D721Med (cell line): ENCODE results near the gene TNIK.
A peak's percentile ranks its signal among the peaks of the same experiment; 100 is the strongest.

Source experiments
- DNase-seq: peaks from one replicate; pipeline ENCODE4 v3.0.0; 2011; ENCODE audit warnings: low spot score; ENCODE audit not compliant: insufficient read length
- FAIRE-seq: peaks from 2 replicates; lab custom pipeline; 2011; peaks lifted over from hg19 to GRCh38; lab: Jason Lieb, UNC
- TF ChIP-seq, protein P1 (sequence below): IDR thresholded peaks from 2 replicates; pipeline ENCODE4 v1.5.1; 2012; ENCODE audit warnings: mild to moderate bottlenecking, control low read depth; ENCODE audit not compliant: insufficient read depth; ENCODE audit errors: missing control alignments

The TNIK gene

DNA sequence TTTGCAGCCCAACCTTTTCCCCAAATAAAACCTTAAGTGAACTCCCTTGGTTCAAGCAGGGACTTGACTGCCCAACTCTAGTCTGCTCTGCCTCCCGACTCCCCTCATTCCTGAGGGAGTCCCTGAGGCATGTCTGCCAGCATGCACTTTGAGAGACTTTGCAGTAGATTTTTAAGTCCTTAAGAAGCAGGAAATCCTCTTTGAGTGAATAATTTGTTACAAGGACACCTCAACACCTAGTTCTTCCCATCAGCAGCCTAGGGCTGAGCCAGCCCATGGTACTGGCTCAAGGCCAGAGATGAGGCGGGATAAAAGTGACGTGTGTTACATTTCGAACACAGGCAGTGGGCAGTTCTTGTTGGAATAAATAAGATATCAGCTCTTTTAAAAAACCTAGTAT, 229.3 kb downstream of the TNIK start:
- no peak for FAIRE-seq
- DNase-seq, result no peak
- TF ChIP-seq, protein P1, sequence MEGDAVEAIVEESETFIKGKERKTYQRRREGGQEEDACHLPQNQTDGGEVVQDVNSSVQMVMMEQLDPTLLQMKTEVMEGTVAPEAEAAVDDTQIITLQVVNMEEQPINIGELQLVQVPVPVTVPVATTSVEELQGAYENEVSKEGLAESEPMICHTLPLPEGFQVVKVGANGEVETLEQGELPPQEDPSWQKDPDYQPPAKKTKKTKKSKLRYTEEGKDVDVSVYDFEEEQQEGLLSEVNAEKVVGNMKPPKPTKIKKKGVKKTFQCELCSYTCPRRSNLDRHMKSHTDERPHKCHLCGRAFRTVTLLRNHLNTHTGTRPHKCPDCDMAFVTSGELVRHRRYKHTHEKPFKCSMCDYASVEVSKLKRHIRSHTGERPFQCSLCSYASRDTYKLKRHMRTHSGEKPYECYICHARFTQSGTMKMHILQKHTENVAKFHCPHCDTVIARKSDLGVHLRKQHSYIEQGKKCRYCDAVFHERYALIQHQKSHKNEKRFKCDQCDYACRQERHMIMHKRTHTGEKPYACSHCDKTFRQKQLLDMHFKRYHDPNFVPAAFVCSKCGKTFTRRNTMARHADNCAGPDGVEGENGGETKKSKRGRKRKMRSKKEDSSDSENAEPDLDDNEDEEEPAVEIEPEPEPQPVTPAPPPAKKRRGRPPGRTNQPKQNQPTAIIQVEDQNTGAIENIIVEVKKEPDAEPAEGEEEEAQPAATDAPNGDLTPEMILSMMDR, result no peak

DNA sequence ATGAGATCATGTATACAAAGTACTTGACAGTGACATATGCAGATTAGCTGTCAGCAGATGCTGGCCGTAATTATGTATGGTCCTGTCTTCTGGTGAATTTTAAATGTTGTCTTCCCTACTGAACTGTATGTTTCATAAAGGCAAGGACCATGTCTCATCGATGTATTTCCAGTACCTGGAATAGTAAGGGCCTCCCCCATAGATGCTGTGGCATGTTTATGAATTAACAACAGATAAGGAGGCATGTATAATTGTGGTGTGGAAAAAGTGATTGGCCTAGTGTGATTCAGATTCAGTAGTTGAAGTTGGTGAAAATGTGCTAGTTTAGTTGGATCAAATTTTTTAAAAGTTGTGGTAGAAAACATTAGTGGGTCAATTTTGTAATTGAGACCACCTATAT, 231.0 kb downstream of the TNIK start:
- FAIRE-seq, result no peak
- DNase-seq, result no peak
- TF ChIP-seq, protein P1, result no peak

DNA sequence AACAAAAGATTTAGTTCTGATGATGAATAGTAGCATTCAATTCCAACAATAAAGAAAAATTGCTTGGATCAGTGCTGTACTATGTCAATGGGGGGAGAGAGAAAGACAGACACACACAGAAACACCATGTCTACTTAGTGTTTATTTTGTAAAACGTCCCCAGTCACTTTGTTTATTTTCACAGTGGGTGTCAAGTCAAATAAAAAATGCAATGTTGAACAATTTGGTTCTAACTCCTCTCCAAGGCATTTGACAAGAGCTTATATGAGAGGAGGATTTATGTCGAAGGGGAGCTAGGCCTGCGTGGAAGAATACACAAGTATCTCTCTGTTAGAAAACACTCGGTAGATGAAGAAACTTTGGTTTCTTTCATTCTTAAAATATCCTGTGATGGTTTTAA, 232.0 kb downstream of the TNIK start:
- no peak for FAIRE-seq
- TF ChIP-seq, protein P1, result no peak
- DNase-seq, result no peak

DNA sequence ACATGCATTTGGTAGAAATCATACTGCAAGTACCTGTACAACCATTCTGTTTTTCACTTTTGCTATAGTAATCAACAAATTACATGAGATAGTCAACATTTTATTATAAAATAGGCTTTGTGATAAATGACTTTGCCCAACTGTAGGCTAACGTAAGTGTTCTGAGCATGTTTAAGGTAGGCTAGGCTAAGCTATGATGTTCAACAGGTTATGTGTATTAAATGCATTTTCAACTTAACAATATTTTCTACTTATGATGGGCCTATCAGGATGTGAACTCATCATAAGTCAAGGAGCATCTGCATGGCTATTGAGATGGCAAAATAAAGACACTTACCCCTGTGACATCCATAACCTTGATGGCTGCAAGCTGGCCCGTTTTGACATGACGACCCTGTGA, 232.4 kb downstream of the TNIK start:
- DNase-seq, result no peak
- TF ChIP-seq, protein P1, result no peak
- peak; percentile 51 for FAIRE-seq

DNA sequence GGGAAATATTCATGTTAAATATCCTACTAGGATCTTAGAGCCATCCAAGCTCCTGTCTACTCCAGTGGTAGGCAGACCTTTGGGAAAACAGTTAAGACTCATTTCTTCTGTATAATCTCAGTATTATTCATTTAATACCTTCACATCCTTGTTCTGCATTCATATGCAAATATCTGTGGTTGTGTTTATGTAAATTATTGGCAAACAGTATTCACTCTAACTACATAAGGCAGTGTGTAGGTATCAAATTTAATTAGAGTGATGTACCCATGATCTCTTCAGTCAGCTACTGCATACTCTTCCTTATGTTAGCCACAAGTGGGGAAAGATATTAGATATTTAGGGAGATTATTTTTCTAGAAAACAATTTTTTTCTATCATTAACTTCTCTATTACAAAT, 232.8 kb downstream of the TNIK start:
- DNase-seq (no peak), FAIRE-seq (no peak)
- TF ChIP-seq, protein P1, result no peak

DNA sequence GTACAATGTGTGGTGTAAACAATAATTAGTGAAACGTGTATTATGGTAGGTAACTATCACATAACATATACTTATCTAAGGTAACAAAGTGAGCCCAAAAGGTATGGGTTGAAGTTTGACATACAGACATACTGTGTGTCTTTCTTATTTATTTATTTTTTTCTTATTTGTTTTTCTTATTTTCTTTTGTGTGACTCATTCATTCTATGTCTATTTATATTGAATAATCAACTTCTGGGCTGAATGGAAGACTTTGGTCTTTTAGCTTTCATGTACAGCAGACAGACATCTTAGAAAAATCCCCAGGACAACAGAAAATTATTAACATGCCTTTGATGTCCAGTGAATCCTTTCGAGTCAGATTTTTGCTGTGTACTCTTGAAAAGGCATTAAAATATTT, 233.4 kb downstream of the TNIK start:
- DNase-seq (no peak), FAIRE-seq (no peak)
- TF ChIP-seq, protein P1, result no peak

DNA sequence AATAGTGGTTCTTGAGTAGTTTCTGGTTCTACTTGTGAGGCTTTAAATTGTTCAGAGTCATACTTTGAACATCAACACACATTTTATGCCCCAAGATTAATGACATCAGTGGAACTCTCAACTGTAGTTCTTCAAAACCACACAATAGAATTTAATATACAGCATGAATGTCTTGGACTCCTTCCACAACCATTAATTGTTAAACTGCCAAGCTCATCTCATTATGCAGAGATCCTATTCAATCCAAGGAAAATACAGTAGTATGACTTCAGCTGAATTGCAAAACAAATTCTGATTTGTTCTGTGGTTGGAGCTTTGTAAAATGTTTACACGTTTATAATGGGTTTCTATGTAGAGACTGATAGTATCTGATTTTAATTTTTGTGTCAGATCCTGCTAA, 234.5 kb downstream of the TNIK start:
- DNase-seq (no peak), FAIRE-seq (no peak)
- TF ChIP-seq, protein P1, result no peak
